ENCODE measurements around the gene MX1. TPM values are rescaled to one million over a fixed set of nuclear protein-coding genes. Genes with fewer than 3 reads are reported as not detected.

Gene MX1
- total RNA-seq, 3 donors from 2014 or later (not counting 1 experiment from before 2014, with no cell fraction given) = 22.7 to 67.0 (median 60.6) TPM

DNA sequence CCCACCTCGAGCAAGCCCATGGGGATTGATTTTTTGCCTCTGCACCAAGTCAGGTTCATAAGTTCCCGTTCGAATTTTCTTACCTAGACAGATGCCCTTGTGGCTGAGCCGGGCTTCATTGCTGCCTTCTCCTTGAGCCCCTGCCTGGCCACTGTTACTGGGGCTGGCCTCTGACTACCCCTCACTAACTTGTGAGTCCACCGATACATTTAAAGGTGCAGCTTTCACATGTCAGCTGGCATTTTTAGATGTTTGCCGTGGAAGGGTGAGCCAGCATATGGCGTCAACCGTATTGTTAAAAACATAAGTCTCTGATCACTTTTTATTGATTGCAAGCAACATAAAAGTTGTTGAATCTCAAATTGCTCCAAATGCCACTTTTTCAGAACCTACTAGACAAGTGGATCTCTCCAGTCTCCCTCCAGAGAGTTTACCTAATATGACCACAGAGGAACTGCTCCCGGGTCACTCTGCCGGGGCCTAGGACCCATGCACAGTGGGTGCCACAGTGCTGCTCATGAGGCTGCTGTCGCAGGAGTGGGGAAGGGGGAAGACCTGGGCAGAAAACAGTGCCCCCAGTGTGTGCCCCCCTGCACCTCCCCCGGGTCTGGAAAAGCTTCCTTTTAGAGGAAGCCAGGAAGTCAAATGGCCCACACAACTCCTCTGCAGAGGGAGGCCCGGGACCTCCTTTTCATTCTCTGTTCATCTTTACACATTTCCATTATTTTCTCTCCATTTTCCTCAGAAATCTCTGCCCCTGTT is 18.8 kb downstream of the MX1 start:
- H3K27ac Mint-ChIP-seq = no peak overlapping the region
- Histone ChIP-seq H3K27me3 (ENCODE audit: control insufficient read depth, insufficient read depth, low read length) (no peaks in the 10 kb centered on the region), H3K4me3 (ENCODE audit: low read length) (no peak overlapping the region), H3K27ac (ENCODE audit: low read length) (no peak overlapping the region), H3K4me1 (ENCODE audit: control insufficient read depth, insufficient read depth, low read length) (no peaks in the 10 kb centered on the region), H3K9me3 (ENCODE audit: control insufficient read depth, insufficient read depth, low read length) (no peaks in the 10 kb centered on the region), H3K36me3 (ENCODE audit: control insufficient read depth, insufficient read depth, low read length) (peaks cover 60% of the 10 kb centered on the region)
- DNase-seq (no peak), ATAC-seq (no peak)
- TF ChIP-seq, protein P1, sequence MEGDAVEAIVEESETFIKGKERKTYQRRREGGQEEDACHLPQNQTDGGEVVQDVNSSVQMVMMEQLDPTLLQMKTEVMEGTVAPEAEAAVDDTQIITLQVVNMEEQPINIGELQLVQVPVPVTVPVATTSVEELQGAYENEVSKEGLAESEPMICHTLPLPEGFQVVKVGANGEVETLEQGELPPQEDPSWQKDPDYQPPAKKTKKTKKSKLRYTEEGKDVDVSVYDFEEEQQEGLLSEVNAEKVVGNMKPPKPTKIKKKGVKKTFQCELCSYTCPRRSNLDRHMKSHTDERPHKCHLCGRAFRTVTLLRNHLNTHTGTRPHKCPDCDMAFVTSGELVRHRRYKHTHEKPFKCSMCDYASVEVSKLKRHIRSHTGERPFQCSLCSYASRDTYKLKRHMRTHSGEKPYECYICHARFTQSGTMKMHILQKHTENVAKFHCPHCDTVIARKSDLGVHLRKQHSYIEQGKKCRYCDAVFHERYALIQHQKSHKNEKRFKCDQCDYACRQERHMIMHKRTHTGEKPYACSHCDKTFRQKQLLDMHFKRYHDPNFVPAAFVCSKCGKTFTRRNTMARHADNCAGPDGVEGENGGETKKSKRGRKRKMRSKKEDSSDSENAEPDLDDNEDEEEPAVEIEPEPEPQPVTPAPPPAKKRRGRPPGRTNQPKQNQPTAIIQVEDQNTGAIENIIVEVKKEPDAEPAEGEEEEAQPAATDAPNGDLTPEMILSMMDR (IDR thresholded peaks at IDR 0.05) = no peak
- 90% methylated on average over 13 of the region's 13 CpGs for WGBS (ENCODE audit: insufficient coverage)
- no peaks in the 10 kb centered on the region for H3K4me1 Mint-ChIP-seq
- H3K4me3 Mint-ChIP-seq = no peak overlapping the region
- no peaks in the 10 kb centered on the region for H3K27me3 Mint-ChIP-seq (ENCODE audit: low read depth in 2 of 2)
- intact Hi-C loops (cut with micrococcal nuclease) = no loop called here
- H3K9me3 Mint-ChIP-seq = no peaks in the 10 kb centered on the region
- H3K36me3 Mint-ChIP-seq = peaks cover 37% of the 10 kb centered on the region

DNA sequence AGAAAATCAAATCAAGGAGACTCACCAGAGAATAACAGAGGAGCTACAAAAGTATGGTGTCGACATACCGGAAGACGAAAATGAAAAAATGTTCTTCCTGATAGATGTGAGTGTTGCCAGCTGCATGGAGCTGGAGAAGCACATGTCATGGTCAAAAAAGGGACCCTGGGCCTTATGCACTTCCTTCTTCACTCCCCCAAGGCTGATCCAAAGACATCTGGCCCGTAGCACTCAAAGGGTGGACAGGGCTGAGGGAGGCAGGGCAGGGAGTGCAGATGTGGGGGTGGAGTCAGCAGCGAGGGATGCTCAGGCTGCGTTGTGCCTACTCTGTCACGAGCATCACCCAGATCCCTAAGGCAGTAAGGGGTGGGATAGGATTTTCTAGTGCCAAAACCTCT is 19.4 kb downstream of the MX1 start:
- Histone ChIP-seq H3K36me3 (ENCODE audit: control insufficient read depth, insufficient read depth, low read length) (peaks cover 62% of the 10 kb centered on the region), H3K4me1 (ENCODE audit: control insufficient read depth, insufficient read depth, low read length) (no peaks in the 10 kb centered on the region), H3K9me3 (ENCODE audit: control insufficient read depth, insufficient read depth, low read length) (no peaks in the 10 kb centered on the region), H3K27me3 (ENCODE audit: control insufficient read depth, insufficient read depth, low read length) (no peaks in the 10 kb centered on the region), H3K27ac (ENCODE audit: low read length) (no peak overlapping the region), H3K4me3 (ENCODE audit: low read length) (no peak overlapping the region)
- intact Hi-C loops (cut with micrococcal nuclease) = no loop called here
- H3K4me3 Mint-ChIP-seq = no peak overlapping the region
- H3K4me1 Mint-ChIP-seq = no peaks in the 10 kb centered on the region
- peaks cover 42% of the 10 kb centered on the region for H3K36me3 Mint-ChIP-seq
- H3K27me3 Mint-ChIP-seq (ENCODE audit: low read depth in 2 of 2) = no peaks in the 10 kb centered on the region
- 93% methylated on average over 6 of the region's 7 CpGs for WGBS (ENCODE audit: insufficient coverage)
- ATAC-seq (no peak), DNase-seq (no peak)
- no peaks in the 10 kb centered on the region for H3K9me3 Mint-ChIP-seq
- H3K27ac Mint-ChIP-seq = no peak overlapping the region
- TF ChIP-seq, protein P1 (IDR thresholded peaks at IDR 0.05) = no peak

DNA sequence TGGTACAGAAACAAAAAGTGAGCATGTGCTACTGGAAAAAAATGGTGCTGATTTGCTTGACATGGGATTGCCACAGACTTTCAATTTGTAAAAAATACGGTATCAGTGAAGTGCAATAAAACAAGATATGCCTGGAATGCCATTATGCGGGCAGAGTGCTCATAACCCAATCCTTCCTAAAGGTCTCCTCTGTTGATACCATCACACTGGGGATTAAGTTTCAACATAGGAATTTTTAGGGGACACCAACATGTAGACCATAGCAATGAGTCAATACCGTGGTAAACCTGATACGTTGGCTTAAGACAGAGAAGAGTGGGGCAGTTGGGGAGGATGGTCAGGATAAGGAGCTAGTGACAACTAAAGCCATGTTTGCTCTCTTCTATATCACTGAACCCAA is 20.5 kb downstream of the MX1 start:
- peaks cover 40% of the 10 kb centered on the region for H3K36me3 Mint-ChIP-seq
- H3K27me3 ChIP-seq (ENCODE audit: control insufficient read depth, insufficient read depth, low read length) = no peaks in the 10 kb centered on the region
- intact Hi-C loops (cut with micrococcal nuclease) = no loop called here

More for the DNA sequence above, 20.5 kb downstream of the MX1 start:
- no peaks in the 10 kb centered on the region for H3K9me3 Mint-ChIP-seq
- no peak for ATAC-seq
- DNase-seq = no peak
- WGBS (ENCODE audit: insufficient coverage) = 98% methylated on average over 4 of the region's 4 CpGs
- no peaks in the 10 kb centered on the region for H3K4me1 Mint-ChIP-seq
- no peaks in the 10 kb centered on the region for H3K4me1 ChIP-seq (ENCODE audit: control insufficient read depth, insufficient read depth, low read length)
- no peak overlapping the region for H3K27ac Mint-ChIP-seq
- no peak overlapping the region for H3K4me3 Mint-ChIP-seq
- no peak overlapping the region for H3K4me3 ChIP-seq (ENCODE audit: low read length)
- no peaks in the 10 kb centered on the region for H3K9me3 ChIP-seq (ENCODE audit: control insufficient read depth, insufficient read depth, low read length)
- H3K27ac ChIP-seq (ENCODE audit: low read length) = no peak overlapping the region
- no peaks in the 10 kb centered on the region for H3K27me3 Mint-ChIP-seq (ENCODE audit: low read depth in 2 of 2)
- peaks cover 53% of the 10 kb centered on the region for H3K36me3 ChIP-seq (ENCODE audit: control insufficient read depth, insufficient read depth, low read length)
- TF ChIP-seq, protein P1 (IDR thresholded peaks at IDR 0.05) = no peak

Measured in natural killer cell (primary cell).